GM18519 (cell line): ENCODE measurements around the gene P2RY8.
"Not testable (repeated sequence)": the region's sequence is repeated elsewhere in the genome, so short reads cannot be mapped to it uniquely, and the experiment has no call there.

Source experiments
- ATAC-seq: cut with Tn5 transposase; IDR thresholded peaks from one replicate; pipeline ENCODE4 v1.9.1; 2021; ENCODE audit warnings: mild to moderate bottlenecking, moderate library complexity; ENCODE audit not compliant: unreplicated experiment, low FRiP score

Gene P2RY8

GRCh38 chrX:1449036-1449822 is 87.8 kb downstream of the P2RY8 start:
- no peak for ATAC-seq

- ATAC-seq: not testable (repeated sequence)
Measured at GRCh38 chrX:1448573-1449001, 88.4 kb downstream of the P2RY8 start.

GRCh38 chrX:1447969-1448572 is 88.9 kb downstream of the P2RY8 start:
- ATAC-seq: not testable (repeated sequence)

GRCh38 chrX:1446984-1447968 is 89.7 kb downstream of the P2RY8 start:
- not testable (repeated sequence) for ATAC-seq

- ATAC-seq: no peak
Measured at GRCh38 chrX:1444561-1445500, 92.2 kb downstream of the P2RY8 start.

GRCh38 chrX:1443496-1444075 is 93.4 kb downstream of the P2RY8 start:
- no peak for ATAC-seq

GRCh38 chrX:1442724-1443367 is 94.1 kb downstream of the P2RY8 start:
- no peak for ATAC-seq

GRCh38 chrX:1442016-1442665 is 94.8 kb downstream of the P2RY8 start:
- ATAC-seq: no peak

- ATAC-seq: no peak
Measured at GRCh38 chrX:1440506-1440905, 96.5 kb downstream of the P2RY8 start.

- no peak for ATAC-seq
Measured at GRCh38 chrX:1435241-1435895, 101.6 kb downstream of the P2RY8 start.

- ATAC-seq: no peak
Measured at GRCh38 chrX:1434871-1435240, 102.1 kb downstream of the P2RY8 start.

GRCh38 chrX:1433646-1434357 is 103.2 kb downstream of the P2RY8 start:
- no peak for ATAC-seq

GRCh38 chrX:1430451-1430850 is 106.5 kb downstream of the P2RY8 start:
- no peak for ATAC-seq

GRCh38 chrX:1427756-1428155 is 109.2 kb downstream of the P2RY8 start:
- ATAC-seq: no peak

GRCh38 chrX:1426321-1426720 is 110.7 kb downstream of the P2RY8 start:
- not testable (repeated sequence) for ATAC-seq

GRCh38 chrX:1425381-1425780 is 111.6 kb downstream of the P2RY8 start:
- no peak for ATAC-seq

- ATAC-seq: no peak
Measured at GRCh38 chrX:1424147-1424851, 112.7 kb downstream of the P2RY8 start.
